HFF-Myc (cell line): ENCODE data around the gene ACAP1.

ENCODE experiments used
- DNase-seq: peaks from one replicate; pipeline ENCODE4 v3.0.0-alpha.2; 2011; ENCODE audit warnings: low read depth; ENCODE audit errors: extremely low read depth
- H3K4me3 ChIP-seq: replicated peaks from 2 replicates; pipeline ENCODE4 v1.5.1; 2011; ENCODE audit warnings: low read depth, mild to moderate bottlenecking, control low read depth, low read length
- TF ChIP-seq, protein P1 (sequence below): IDR thresholded peaks from 2 replicates; pipeline ENCODE4 v1.5.1; 2012; ENCODE audit warnings: mild to moderate bottlenecking, low read depth, low read length, control low read depth; ENCODE audit errors: missing control alignments

The ACAP1 gene

DNA sequence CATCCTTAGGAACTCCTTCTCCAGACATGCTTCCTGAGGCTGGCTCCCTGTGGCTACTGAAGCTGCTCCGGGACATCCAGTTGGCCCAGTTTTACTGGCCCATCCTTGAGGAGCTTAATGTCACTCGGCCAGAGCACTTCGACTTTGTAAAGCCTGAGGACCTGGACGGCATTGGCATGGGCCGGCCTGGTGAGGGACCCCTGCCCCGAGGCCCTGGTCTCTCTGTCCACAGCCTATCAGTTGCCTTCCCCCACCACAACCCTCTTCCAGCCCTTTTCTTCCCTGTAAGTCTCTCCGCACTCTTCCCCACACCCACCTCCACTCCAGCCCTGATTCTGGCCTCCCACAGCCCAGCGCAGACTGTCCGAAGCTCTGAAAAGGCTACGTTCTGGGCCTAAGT, 46.6 kb downstream of the ACAP1 start:
- H3K4me3 ChIP-seq, result no peak overlapping the region
- TF ChIP-seq, protein P1, sequence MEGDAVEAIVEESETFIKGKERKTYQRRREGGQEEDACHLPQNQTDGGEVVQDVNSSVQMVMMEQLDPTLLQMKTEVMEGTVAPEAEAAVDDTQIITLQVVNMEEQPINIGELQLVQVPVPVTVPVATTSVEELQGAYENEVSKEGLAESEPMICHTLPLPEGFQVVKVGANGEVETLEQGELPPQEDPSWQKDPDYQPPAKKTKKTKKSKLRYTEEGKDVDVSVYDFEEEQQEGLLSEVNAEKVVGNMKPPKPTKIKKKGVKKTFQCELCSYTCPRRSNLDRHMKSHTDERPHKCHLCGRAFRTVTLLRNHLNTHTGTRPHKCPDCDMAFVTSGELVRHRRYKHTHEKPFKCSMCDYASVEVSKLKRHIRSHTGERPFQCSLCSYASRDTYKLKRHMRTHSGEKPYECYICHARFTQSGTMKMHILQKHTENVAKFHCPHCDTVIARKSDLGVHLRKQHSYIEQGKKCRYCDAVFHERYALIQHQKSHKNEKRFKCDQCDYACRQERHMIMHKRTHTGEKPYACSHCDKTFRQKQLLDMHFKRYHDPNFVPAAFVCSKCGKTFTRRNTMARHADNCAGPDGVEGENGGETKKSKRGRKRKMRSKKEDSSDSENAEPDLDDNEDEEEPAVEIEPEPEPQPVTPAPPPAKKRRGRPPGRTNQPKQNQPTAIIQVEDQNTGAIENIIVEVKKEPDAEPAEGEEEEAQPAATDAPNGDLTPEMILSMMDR, result no peak
- no peak for DNase-seq

DNA sequence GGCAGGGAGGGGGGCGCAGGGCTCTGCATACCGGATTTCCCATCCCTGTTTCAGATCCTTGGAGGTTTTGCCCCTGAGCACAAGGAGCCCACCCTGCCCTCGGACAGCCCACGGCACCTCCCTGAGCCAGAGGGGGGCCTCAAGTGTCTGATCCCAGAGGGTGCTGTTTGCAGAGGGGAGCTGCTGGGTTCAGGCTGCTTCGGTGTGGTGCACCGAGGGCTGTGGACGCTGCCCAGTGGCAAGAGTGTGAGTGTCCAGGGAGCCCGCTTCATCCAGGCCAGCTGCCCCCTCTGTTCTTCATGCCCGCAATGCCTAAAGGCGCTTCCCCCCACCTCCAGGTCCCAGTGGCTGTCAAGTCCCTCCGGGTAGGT, 47.0 kb downstream of the ACAP1 start:
- TF ChIP-seq, protein P1, result no peak
- peak overlapping the region; percentile 40 for H3K4me3 ChIP-seq
- no peak for DNase-seq

DNA sequence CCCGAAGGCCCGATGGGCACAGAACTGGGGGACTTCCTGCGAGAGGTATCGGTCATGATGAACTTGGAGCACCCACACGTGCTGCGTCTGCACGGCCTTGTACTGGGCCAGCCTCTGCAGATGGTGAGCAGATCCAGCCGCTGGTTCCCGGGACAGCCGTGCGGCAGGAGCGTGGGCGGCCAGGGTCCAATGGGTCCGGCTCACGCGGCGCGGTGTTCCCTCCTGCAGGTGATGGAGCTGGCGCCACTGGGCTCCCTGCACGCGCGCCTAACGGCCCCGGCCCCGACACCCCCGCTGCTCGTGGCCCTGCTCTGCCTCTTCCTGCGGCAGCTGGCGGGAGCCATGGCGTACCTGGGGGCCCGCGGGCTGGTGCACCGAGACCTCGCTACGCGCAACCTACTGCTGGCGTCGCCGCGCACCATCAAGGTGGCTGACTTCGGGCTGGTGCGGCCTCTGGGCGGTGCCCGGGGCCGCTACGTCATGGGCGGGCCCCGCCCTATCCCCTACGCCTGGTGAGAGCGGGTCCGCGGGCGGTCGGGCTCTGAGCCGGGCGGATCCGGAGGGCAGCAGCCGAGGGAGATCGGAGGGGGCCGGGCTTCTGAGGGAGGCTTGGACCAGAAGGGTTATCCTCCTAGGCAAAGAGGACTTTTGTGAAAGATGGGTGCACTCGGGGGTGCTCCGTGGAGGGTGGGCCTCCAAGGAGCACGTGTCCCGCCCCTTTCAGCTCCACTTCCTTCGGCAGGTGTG, 47.6 kb downstream of the ACAP1 start:
- no peak for DNase-seq
- peak overlapping the region; percentile 40 for H3K4me3 ChIP-seq
- TF ChIP-seq, protein P1, result no peak

DNA sequence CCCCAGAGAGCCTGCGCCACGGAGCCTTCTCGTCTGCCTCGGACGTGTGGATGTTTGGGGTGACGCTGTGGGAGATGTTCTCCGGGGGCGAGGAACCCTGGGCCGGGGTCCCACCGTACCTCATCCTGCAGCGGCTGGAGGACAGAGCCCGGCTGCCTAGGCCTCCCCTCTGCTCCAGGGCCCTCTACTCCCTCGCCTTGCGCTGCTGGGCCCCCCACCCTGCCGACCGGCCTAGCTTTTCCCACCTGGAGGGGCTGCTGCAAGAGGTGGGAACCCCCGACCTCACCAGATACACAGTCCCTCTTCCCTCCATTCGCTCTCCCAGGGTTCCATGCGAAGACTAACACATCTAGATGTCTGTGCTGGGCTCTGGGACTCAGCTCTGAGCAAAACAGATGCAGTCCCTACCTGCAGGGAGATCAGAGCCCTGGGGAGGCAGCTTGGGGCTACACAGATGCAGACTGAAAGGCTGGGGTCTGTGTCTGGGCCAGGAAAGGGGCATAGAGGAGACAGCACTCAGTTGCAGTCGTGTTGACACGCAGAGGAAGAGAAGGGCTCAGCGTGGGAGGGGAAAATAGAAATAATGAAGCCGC, 48.3 kb downstream of the ACAP1 start:
- TF ChIP-seq, protein P1, result no peak
- H3K4me3 ChIP-seq, result peak overlapping the region; percentile 40
- no peak for DNase-seq

DNA sequence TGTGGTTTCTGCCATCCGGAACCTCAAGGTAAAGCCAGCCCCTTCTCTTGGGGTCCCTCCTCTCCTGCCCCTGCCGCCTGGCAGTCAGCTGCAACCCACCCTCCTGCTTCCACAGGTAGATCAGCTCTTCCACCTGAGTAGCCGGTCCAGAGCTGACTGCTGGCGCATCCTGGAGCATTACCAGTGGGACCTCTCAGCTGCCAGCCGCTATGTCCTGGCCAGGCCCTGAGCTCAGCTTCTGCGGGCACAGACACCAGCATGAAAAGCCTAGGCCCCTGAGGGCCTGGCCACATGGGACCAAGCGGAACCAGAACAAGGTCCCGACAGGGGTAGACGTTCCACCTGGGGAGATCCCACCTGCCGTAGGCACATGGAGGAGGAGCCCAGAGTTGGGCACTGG, 52.5 kb downstream of the ACAP1 start:
- no peak overlapping the region for H3K4me3 ChIP-seq
- TF ChIP-seq, protein P1, result no peak
- no peak for DNase-seq

DNA sequence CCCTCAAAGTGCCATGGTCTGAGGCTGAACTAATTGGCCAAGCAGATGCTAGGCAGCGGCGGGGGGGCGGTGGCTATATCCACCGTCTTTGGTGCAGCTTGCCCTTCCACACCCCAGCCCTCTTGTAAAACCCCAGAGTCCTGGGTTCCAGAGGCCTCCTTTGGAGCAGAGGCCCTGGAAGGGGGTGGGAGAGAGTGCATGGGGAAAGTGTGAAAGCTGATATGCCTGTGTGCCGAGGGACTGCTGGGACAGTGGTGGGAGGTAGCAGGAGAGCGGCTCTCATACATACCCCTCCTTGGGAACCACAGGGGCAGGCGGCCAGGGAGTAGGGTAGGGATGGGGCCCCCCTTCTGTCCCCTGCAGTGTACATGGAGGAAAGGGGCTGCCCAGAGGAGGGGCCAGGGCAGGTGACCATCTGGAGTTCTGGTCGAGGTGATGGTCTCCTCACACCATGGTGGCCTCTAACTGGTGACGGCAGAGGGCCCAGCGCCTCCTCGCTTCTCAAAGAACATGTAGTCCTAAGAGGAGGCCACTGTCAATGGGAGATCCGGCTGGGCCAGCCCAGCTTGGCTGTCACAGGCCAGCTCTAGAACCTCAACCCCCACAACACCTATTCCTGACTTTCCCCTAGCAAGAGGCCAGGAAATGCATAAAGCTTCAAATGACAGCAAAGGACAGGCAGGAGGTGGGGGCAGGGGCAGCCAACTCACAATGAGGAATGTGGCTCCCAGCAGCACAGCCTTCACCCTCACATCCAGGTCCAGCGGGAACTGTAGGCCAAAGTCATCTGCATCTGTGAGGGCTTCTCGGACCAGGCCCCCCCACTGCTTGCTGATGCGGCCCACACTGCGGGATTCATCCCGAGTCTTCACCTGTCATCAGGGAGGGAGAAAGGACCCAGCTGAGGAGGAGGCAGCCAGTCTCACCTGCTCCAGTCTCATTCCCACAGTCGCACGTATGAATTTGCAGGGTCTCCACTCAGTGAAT, 53.9 kb downstream of the ACAP1 start:
- DNase-seq, result no peak
- TF ChIP-seq, protein P1, result no peak
- no peak overlapping the region for H3K4me3 ChIP-seq
